A673 (cell line): ENCODE results near the gene GET3.

Experiments used
- EZH2 ChIP-seq: fragments of 200-600 bp; sonication (generic); IDR thresholded peaks from 2 replicates; pipeline ENCODE4 v1.6.1; 2017; ENCODE audit warnings: borderline replicate concordance, low read depth, mild to moderate bottlenecking, mixed read lengths, antibody characterized with exemption, low read length; ENCODE audit not compliant: poor library complexity, severe bottlenecking
- TF ChIP-seq, protein P1 (sequence below): fragments of 300-800, 200-600 bp; sonication (generic); conservative IDR thresholded peaks from 2 replicates; pipeline ENCODE4 v1.5.1; 2017; ENCODE audit warnings: low read depth, mild to moderate bottlenecking, antibody characterized with exemption, low read length, moderate library complexity, mixed read lengths

DNA sequence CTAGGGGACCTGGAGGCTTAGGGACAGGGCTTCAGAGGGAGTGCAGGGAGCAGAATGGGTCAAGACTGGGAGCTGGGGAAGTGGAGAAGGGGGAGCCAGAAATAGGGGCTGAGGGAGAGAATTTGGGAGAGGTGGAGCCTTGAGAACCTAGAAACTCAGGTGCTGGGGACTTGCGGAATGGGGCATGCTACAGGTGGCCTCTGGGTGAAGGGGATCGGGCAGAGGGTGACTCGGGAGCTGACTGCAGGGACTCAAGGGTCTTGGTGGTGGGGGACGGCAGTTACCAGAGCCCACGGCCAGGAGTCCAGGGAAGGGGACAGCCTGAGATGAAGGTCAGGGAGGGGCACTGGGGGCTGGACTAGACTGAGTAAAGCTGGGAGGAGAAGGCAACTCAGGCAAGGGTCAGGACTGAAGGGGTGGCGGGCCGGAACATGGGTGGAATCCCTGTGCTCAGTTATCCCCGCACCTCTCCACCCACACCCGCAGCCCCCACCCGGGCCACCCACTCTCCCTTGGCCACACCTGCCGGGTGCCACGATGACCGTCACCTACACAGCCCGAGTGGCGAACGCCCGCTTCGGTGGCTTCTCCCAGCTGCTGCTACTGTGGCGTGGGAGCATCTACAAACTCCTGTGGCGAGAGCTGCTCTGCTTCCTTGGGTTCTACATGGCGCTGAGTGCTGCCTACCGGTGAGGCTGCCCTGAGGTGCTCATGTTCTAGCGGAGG is 14.9 kb downstream of the GET3 start:
- TF ChIP-seq, protein P1, sequence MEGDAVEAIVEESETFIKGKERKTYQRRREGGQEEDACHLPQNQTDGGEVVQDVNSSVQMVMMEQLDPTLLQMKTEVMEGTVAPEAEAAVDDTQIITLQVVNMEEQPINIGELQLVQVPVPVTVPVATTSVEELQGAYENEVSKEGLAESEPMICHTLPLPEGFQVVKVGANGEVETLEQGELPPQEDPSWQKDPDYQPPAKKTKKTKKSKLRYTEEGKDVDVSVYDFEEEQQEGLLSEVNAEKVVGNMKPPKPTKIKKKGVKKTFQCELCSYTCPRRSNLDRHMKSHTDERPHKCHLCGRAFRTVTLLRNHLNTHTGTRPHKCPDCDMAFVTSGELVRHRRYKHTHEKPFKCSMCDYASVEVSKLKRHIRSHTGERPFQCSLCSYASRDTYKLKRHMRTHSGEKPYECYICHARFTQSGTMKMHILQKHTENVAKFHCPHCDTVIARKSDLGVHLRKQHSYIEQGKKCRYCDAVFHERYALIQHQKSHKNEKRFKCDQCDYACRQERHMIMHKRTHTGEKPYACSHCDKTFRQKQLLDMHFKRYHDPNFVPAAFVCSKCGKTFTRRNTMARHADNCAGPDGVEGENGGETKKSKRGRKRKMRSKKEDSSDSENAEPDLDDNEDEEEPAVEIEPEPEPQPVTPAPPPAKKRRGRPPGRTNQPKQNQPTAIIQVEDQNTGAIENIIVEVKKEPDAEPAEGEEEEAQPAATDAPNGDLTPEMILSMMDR, result no peak
- no peak for TF ChIP-seq EZH2
